Vagina (tissue), 2 donors: ENCODE data around the gene PLA2R1. TPM values are rescaled to one million over a fixed set of nuclear protein-coding genes. Genes with fewer than 3 reads are reported as not detected.

Source experiments
- DNase-seq, 2 donors: peaks; one replicate each; pipeline ENCODE4 v3.0.0-alpha.2; 2017; ENCODE audit errors: extremely low spot score in 2 of 2
- H3K27ac ChIP-seq: fragments of 200-600 bp; sonication (generic); one replicate; pipeline ENCODE4 v1.5.1; 2019
- H3K27me3 ChIP-seq: fragments of 200-600 bp; sonication (generic); one replicate; pipeline ENCODE4 v1.5.1; 2019
- H3K36me3 ChIP-seq, 2 donors: fragments of 200-600 bp; sonication (generic); one replicate each; pipeline ENCODE4 v1.5.1; 2017 to 2019
- H3K4me1 ChIP-seq: fragments of 200-600 bp; sonication (generic); one replicate; pipeline ENCODE4 v1.5.1; 2019
- H3K4me3 ChIP-seq, 2 donors: fragments of 200-600 bp; sonication (generic); 1 replicate in 1 of 2; 2 replicates in 1 of 2; pipeline ENCODE4 v1.5.1; 2016 to 2019
- H3K9me3 ChIP-seq: fragments of 200-600 bp; sonication (generic); one replicate; pipeline ENCODE4 v1.5.1; 2019
- CTCF ChIP-seq, 3 experiments: fragments of 450-650 bp in 2 of 3; fragments of 200-600 bp in 1 of 3; sonication (generic) in 1 of 3; IDR thresholded peaks; one replicate each; pipeline ENCODE4 v1.5.1; 2017 to 2019; ENCODE audit warnings: antibody characterized with exemption in 3 of 3, mild to moderate bottlenecking in 2 of 3, moderate library complexity in 2 of 3
- POLR2A ChIP-seq, 2 donors: fragments of 450-650 bp; IDR thresholded peaks; one replicate each; pipeline ENCODE4 v1.6.1; 2017; ENCODE audit warnings: antibody characterized with exemption in 2 of 2, mild to moderate bottlenecking in 2 of 2, moderate library complexity in 2 of 2
- POLR2AphosphoS5 ChIP-seq, 2 donors: sonication (generic); formaldehyde crosslinking; IDR thresholded peaks; one replicate each; pipeline ENCODE4 v1.9.0; 2017; ENCODE audit warnings: antibody characterized with exemption in 2 of 2, mild to moderate bottlenecking in 2 of 2, low read depth in 1 of 2; ENCODE audit not compliant: insufficient read depth in 1 of 2
- intact Hi-C: fragments of 100-400 bp; cut with DNase I; formaldehyde crosslinking; loops from one replicate; pipeline ENCODE4 v1.15.1; 2023
- total RNA-seq: library from RNA; depleted of rRNA; stranded (reverse); fragments of >200 nt; gene quantifications from one replicate; pipeline ENCODE4 v1.2.3, GENCODE V29; 2016

PLA2R1 gene
- total RNA-seq, 1 donor from 2014 or later = 24.3 TPM

- intact Hi-C loops = no loop called here
Observed at GRCh38 chr2:159898441-159898840, 164.0 kb downstream of the PLA2R1 start.

DNA sequence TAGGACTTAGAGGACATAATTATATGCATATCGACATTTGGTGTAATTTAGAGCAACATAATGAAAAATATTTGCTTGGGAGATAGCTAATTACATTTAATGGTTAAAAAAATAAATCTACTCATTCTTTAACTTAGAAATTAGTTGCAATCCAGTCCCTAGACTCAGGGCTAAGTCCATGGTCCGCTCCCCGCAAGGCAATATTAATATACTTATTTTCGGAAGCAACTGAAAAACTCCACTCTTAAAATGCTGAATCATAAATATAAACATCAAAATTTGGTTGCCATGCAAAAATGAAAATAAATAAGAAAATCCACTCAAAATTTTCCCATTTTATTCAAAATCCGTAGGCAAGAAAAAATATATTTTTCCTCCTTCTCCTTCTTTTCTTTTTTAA lies 164.7 kb downstream of the PLA2R1 start:
- no peak for TF ChIP-seq CTCF (IDR thresholded peaks at IDR 0.05)
- no peak for TF ChIP-seq POLR2AphosphoS5 (IDR thresholded peaks at IDR 0.05; ENCODE audit: insufficient read depth in 1 of 2, low read depth in 1 of 2)
- no peak for TF ChIP-seq POLR2A (IDR thresholded peaks at IDR 0.05)
- no peak overlapping the region for H3K27ac ChIP-seq
- no peaks in the 10 kb centered on the region for H3K36me3 ChIP-seq
- no peak overlapping the region for H3K4me3 ChIP-seq
- no peaks in the 10 kb centered on the region for H3K9me3 ChIP-seq
- no peak for DNase-seq
- H3K4me1 ChIP-seq = no peaks in the 10 kb centered on the region
- intact Hi-C loops = no loop called here
- H3K27me3 ChIP-seq = no peaks in the 10 kb centered on the region

More at GRCh38 chr2:159898441-159898840, 164.0 kb downstream of the PLA2R1 start:
- no peak for DNase-seq
- H3K9me3 ChIP-seq = no peaks in the 10 kb centered on the region
- H3K36me3 ChIP-seq = no peaks in the 10 kb centered on the region
- H3K27me3 ChIP-seq = no peaks in the 10 kb centered on the region
- TF ChIP-seq POLR2A (IDR thresholded peaks at IDR 0.05) (no peak), CTCF (IDR thresholded peaks at IDR 0.05) (no peak), POLR2AphosphoS5 (IDR thresholded peaks at IDR 0.05; ENCODE audit: insufficient read depth in 1 of 2, low read depth in 1 of 2) (no peak)
- H3K4me3 ChIP-seq = no peak overlapping the region
- H3K4me1 ChIP-seq = no peaks in the 10 kb centered on the region
- H3K27ac ChIP-seq = no peak overlapping the region

DNA sequence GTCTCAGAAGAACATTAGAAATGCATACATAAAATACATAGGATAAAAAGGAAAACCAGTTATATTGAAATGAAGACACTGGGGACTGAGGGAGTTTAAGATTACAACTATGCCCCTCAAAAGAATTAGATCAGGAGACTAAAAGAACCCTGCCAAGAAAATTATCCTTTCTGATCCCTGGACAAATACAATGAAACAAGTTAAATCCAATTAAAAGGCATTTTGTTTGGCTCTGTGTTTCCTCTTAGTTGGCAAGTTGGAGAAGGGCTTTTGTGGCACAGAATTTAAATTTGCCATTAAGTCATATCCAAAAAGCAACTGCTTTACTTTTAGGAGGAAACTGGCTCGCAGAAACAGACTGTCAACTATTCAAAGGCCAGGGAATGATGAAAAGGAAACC lies 165.3 kb downstream of the PLA2R1 start:
- no peak for DNase-seq
- H3K4me3 ChIP-seq = no peak overlapping the region
- H3K4me1 ChIP-seq = no peaks in the 10 kb centered on the region
- intact Hi-C loops = no loop called here
- no peak overlapping the region for H3K27ac ChIP-seq
- no peaks in the 10 kb centered on the region for H3K36me3 ChIP-seq
- H3K27me3 ChIP-seq = no peaks in the 10 kb centered on the region
- TF ChIP-seq CTCF (IDR thresholded peaks at IDR 0.05) = no peak
- no peak for TF ChIP-seq POLR2A (IDR thresholded peaks at IDR 0.05)
- no peak for TF ChIP-seq POLR2AphosphoS5 (IDR thresholded peaks at IDR 0.05; ENCODE audit: insufficient read depth in 1 of 2, low read depth in 1 of 2)
- no peaks in the 10 kb centered on the region for H3K9me3 ChIP-seq

DNA sequence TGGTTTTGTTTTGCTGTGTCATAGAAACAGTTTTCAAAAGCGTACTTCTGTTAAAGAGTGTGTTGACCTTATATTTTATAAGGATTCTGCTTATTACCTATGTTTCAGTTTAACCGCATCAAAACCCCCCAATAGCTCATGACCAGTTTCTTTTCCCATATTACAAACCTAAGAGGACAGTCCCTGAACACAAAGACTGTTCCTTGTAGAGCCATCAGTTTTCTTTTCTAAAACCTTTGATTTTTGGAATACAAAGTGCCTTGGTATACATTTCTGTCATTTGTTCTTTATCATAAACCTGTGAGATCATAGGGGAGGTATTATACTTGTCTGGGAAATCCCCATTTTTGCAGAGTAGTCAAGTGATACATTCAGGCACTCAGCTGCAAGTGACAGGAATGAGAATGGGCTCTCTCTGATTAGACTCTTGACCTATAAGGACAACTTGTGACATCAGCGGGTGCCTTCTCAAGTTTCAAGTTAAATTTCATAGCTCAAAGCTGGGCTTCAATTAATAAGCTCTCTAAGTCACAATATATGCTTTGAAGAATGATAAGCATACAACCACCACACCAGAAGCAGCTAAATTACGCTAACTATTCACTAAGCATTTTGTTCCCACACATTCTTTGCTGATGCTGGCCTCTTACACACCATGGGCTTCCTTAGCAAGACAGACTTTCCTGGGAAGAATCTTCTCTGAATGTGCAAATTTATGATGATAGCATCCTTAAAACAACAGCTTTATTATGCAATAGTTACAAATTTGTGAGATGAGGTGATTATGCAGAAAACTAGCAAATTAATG lies 167.0 kb downstream of the PLA2R1 start:
- no peaks in the 10 kb centered on the region for H3K4me1 ChIP-seq
- no peak overlapping the region for H3K27ac ChIP-seq
- intact Hi-C loops = no loop called here
- no peak for TF ChIP-seq POLR2A (IDR thresholded peaks at IDR 0.05)
- TF ChIP-seq CTCF (IDR thresholded peaks at IDR 0.05) = no peak
- no peak for TF ChIP-seq POLR2AphosphoS5 (IDR thresholded peaks at IDR 0.05; ENCODE audit: insufficient read depth in 1 of 2, low read depth in 1 of 2)
- no peak overlapping the region for H3K4me3 ChIP-seq
- H3K36me3 ChIP-seq = no peaks in the 10 kb centered on the region
- no peaks in the 10 kb centered on the region for H3K27me3 ChIP-seq
- H3K9me3 ChIP-seq = no peaks in the 10 kb centered on the region
- DNase-seq = no peak

GRCh38 chr2:159894145-159894838 lies 168.1 kb downstream of the PLA2R1 start:
- H3K4me1 ChIP-seq = no peaks in the 10 kb centered on the region
- H3K27ac ChIP-seq = no peak overlapping the region
- H3K4me3 ChIP-seq = no peak overlapping the region
- H3K36me3 ChIP-seq = no peaks in the 10 kb centered on the region
- DNase-seq = no peak
- H3K27me3 ChIP-seq = no peaks in the 10 kb centered on the region
- TF ChIP-seq POLR2A (IDR thresholded peaks at IDR 0.05) (no peak), CTCF (IDR thresholded peaks at IDR 0.05) (no peak), POLR2AphosphoS5 (IDR thresholded peaks at IDR 0.05; ENCODE audit: insufficient read depth in 1 of 2, low read depth in 1 of 2) (no peak)
- no peaks in the 10 kb centered on the region for H3K9me3 ChIP-seq
- intact Hi-C loops = no loop called here
